Activated T-helper 1 cell treated with anti-CD3 and anti-CD28 coated beads, Interleukin-2, amount 50 U/mL, for 16 hours (primary cell): ENCODE data around the gene RGS3.
"Not testable (repeated sequence)": the region's sequence is repeated elsewhere in the genome, so short reads cannot be mapped to it uniquely, and the experiment has no call there.

ENCODE experiments used
- DNase-seq, 2 donors: peaks; one replicate each; pipeline ENCODE4 v3.0.0-alpha.2; 2020; ENCODE audit warnings: low read depth in 1 of 2, low spot score in 1 of 2

The RGS3 gene

GRCh38 chr9:113631871-113632665 lies 168.5 kb downstream of the RGS3 start:
- DNase-seq = no peak

GRCh38 chr9:113632776-113633590 lies 169.5 kb downstream of the RGS3 start:
- DNase-seq = no peak

DNA sequence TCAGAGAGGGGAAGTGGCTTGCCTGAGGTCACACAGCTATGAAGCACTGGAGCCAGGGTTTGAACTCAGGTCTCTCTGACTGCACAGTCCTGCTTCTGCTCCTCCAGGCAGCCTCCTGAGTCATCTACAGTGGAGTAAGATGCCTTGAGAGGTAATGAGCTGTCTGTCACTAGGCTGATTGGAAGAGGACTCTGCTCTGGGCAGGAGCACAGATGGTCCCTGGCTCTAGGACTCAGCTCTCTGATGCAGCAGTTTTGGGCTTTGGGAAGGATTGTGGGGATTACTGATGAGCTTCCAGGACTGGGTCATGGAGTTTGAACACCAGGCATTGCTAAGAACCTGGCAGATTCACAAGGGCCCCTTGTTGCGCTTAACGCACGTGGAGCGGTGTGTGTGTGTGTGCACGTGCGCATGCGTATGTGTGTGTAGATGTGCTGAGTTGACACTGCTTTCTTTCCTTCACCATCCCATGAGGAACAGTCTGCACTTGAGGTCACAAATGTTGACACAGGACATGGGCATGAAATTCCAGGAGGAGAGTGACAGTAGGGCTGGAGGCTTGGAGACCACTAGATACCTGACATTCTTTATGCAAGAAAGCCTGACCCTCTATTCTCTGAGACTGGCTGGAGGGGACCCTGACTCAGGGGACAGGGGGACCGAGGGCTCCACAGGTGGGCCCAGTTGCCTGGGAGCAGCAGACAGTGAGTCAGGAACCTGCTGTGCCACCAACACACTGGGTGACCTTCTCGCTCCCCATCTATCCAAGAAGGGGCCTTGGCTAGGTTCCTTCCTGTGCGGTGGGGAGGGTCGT lies 170.5 kb downstream of the RGS3 start:
- no peak for DNase-seq

- no peak for DNase-seq
These were observed 171.3 kb downstream of the RGS3 start for GRCh38 chr9:113634596-113635515.

DNA sequence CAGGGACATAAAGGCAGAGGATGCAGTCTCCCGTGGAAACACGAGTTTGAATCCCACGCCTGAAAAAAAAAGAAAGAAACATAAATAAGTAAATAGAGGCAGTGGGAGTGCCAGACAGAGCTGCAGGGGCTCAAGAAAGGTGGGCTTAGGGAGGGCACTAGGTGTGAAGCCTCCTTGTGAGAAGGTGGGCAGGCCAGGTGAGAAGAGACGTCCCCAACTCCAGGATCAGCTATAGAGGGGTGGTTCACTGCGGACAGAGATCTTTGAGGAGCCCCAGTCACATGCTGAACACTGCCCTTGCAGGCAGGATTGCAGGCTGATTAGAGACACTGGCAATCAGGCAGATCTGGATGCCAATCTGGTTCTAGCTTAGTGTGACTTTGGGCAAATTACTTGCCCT lies 172.1 kb downstream of the RGS3 start:
- DNase-seq = no peak

- no peak for DNase-seq
These were observed 172.6 kb downstream of the RGS3 start for GRCh38 chr9:113636165-113636564.

DNA sequence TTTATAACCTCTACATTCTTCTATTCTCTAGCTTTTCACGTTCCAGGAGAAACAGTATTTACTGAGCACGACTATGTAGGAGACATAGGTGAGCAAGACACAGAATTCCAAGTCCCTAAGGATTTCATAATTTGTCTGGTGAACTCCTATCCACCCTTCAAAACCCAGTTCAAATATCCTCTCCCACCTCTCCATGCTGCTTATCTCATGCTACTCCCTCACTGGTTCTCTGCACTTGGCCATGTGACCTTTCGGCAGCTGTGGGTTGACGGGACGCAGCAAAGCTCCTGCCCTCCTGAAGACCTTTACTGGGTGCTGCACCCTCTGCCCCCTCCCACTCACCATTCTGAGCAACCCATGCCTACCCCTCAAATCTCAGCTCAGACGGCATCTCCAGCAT lies 173.2 kb downstream of the RGS3 start:
- DNase-seq = no peak

DNA sequence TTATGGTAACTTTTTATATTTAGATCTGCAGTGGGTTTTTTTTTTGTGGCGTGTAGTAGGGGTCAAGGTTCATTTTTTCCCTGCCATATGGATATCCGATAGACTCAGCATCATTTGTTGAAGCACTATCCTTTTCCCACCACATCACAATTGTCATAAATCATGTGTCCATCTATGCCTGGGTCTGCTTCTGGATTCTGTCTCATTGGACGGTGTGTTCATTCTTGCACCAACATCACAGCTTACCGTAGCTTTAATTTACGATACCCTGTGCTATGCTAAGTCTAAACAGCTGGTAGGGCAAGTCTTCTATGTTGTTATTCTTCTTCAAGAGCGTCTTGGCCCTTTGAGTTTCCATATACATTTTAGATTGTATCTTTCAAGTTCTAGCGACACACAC lies 175.0 kb downstream of the RGS3 start:
- DNase-seq = no peak

- DNase-seq = no peak
These were observed 175.4 kb downstream of the RGS3 start for GRCh38 chr9:113638897-113639296.

- DNase-seq = not testable (repeated sequence)
These were observed 176.0 kb downstream of the RGS3 start for GRCh38 chr9:113639411-113639970.

- DNase-seq = no peak
These were observed 176.9 kb downstream of the RGS3 start for GRCh38 chr9:113640418-113640817.

GRCh38 chr9:113641100-113641885 lies 177.8 kb downstream of the RGS3 start:
- DNase-seq = no peak

DNA sequence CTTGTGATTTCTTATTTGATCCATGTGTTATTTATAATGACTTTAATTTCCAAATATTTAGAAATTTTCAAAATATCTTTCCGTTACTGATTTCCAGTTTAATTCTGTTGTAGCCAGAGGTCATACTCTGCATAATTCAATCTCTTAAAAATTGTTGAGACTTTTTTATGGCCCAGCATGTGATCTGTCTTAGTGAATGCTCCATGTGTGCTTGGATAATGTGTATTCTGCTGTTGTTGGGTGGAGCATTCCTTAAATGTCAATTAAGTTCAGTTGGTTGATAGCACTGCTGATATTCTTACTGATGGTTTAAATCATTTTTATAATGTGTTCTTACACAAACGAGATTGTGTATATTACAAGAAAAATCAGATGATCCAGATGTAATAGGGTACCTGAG lies 180.8 kb downstream of the RGS3 start:
- DNase-seq = no peak

- no peak for DNase-seq
These were observed 181.9 kb downstream of the RGS3 start for GRCh38 chr9:113645227-113645977.

GRCh38 chr9:113645978-113646253 lies 182.4 kb downstream of the RGS3 start:
- DNase-seq = no peak

GRCh38 chr9:113646491-113646890 lies 183.0 kb downstream of the RGS3 start:
- DNase-seq = no peak
